GM23338 (cell line): ENCODE measurements around the gene TRABD2A. TPM values are rescaled to one million over a fixed set of nuclear protein-coding genes. Genes with fewer than 3 reads are reported as not detected.

ENCODE experiments used
- ATAC-seq: fragments of 200-7000 bp; cut with Tn5 transposase; 3 replicates; pipeline ENCODE4 v1.9.1; 2020
- DNase-seq: peaks from one replicate; pipeline ENCODE4 v3.0.0-alpha.2; 2015; ENCODE audit warnings: low spot score
- H2AFZ ChIP-seq: fragments of 200-600 bp; sonication (generic); 2 replicates; pipeline ENCODE4 v1.8.0; 2016; ENCODE audit warnings: antibody characterized with exemption, mild to moderate bottlenecking, moderate library complexity
- H3F3A ChIP-seq: fragments of 200-600 bp; sonication (generic); replicated peaks from 2 replicates; pipeline ENCODE4 v1.8.0; 2017; ENCODE audit warnings: antibody characterized with exemption, mixed run types, low read depth
- H3K27ac ChIP-seq: fragments of 200-600 bp; sonication (generic); 2 replicates; pipeline ENCODE4 v1.6.1; 2016; ENCODE audit warnings: low read depth
- H3K27me3 ChIP-seq: fragments of 200-600 bp; sonication (generic); 2 replicates; pipeline ENCODE4 v1.8.0; 2016; ENCODE audit warnings: mild to moderate bottlenecking, mixed run types, moderate library complexity; ENCODE audit not compliant: insufficient read depth
- H3K36me3 ChIP-seq: fragments of 200-600 bp; sonication (generic); 2 replicates; pipeline ENCODE4 v1.8.0; 2016; ENCODE audit warnings: mild to moderate bottlenecking; ENCODE audit not compliant: insufficient read depth
- H3K4me1 ChIP-seq: fragments of 200-600 bp; sonication (generic); 2 replicates; pipeline ENCODE4 v1.8.0; 2016; ENCODE audit warnings: mild to moderate bottlenecking, moderate library complexity; ENCODE audit not compliant: insufficient read depth
- H3K4me2 ChIP-seq: fragments of 200-600 bp; sonication (generic); 2 replicates; pipeline ENCODE4 v1.7.1; 2017; ENCODE audit warnings: mixed run types
- H3K4me3 ChIP-seq: fragments of 200-600 bp; sonication (generic); 2 replicates; pipeline ENCODE4 v1.6.1; 2016; ENCODE audit warnings: mixed run types
- H3K79me2 ChIP-seq: fragments of 200-600 bp; sonication (generic); replicated peaks from 2 replicates; pipeline ENCODE4 v1.8.0; 2017; ENCODE audit warnings: mild to moderate bottlenecking; ENCODE audit not compliant: insufficient read depth
- H3K9me2 ChIP-seq: fragments of 200-600 bp; sonication (generic); 2 replicates; pipeline ENCODE4 v1.8.0; 2017; ENCODE audit not compliant: insufficient read depth
- H4K20me1 ChIP-seq: fragments of 200-600 bp; sonication (generic); replicated peaks from 2 replicates; pipeline ENCODE4 v1.8.0; 2017; ENCODE audit warnings: mild to moderate bottlenecking; ENCODE audit not compliant: insufficient read depth
- H3K27ac Mint-ChIP-seq: 2 replicates; pipeline ENCODE4 v1.8.0; 2020; ENCODE audit warnings: inconsistent platforms, mild to moderate bottlenecking, moderate library complexity, mixed read lengths
- H3K27me3 Mint-ChIP-seq: 3 replicates; pipeline ENCODE4 v1.8.0; 2022; ENCODE audit warnings: low read depth, mild to moderate bottlenecking, moderate library complexity, mixed read lengths, inconsistent platforms; ENCODE audit not compliant: insufficient read depth, poor library complexity
- H3K36me3 Mint-ChIP-seq: 3 replicates; pipeline ENCODE4 v1.8.0; 2021; ENCODE audit warnings: low read depth, mild to moderate bottlenecking, inconsistent platforms, moderate library complexity, mixed read lengths
- H3K4me1 Mint-ChIP-seq: 3 replicates; pipeline ENCODE4 v1.8.0; 2020; ENCODE audit warnings: mild to moderate bottlenecking, inconsistent platforms, mixed read lengths
- H3K4me3 Mint-ChIP-seq: 3 replicates; pipeline ENCODE4 v1.8.0; 2021; ENCODE audit warnings: moderate library complexity, mild to moderate bottlenecking, inconsistent platforms, mixed read lengths
- H3K9me3 Mint-ChIP-seq: 3 replicates; pipeline ENCODE4 v1.8.0; 2020; ENCODE audit warnings: moderate library complexity, mild to moderate bottlenecking, inconsistent platforms, mixed read lengths
- CREB1 ChIP-seq: fragments of 250-450 bp; sonication (Bioruptor Pico); IDR thresholded peaks from 2 replicates; pipeline ENCODE4 v1.5.0; 2020; ENCODE audit warnings: low read depth, mild to moderate bottlenecking, moderate library complexity
- CTCF ChIP-seq, 2 experiments: fragments of 200-600 bp in 1 of 2; sonication (generic) in 1 of 2; conservative IDR thresholded peaks; 2 replicates each; pipeline versions ENCODE4 v1.5.1 to v1.6.1; 2016 to 2017; ENCODE audit warnings: antibody characterized with exemption in 2 of 2, low read depth in 2 of 2, mild to moderate bottlenecking in 2 of 2, moderate library complexity in 1 of 2
- EZH2 ChIP-seq: fragments of 200-600 bp; sonication (generic); IDR thresholded peaks from one replicate; pipeline ENCODE4 v1.8.0; 2017; ENCODE audit warnings: antibody characterized with exemption, mild to moderate bottlenecking, low read depth; ENCODE audit not compliant: unreplicated experiment
- JUNB ChIP-seq: IDR thresholded peaks from one replicate; pipeline ENCODE4 v1.6.1; 2016; ENCODE audit warnings: antibody characterized with exemption; ENCODE audit not compliant: unreplicated experiment
- NANOG ChIP-seq: IDR thresholded peaks from 2 replicates; pipeline ENCODE4 v1.6.1; 2016; ENCODE audit warnings: antibody characterized with exemption, borderline replicate concordance
- POLR2AphosphoS5 ChIP-seq: IDR thresholded peaks from 2 replicates; pipeline ENCODE4 v1.6.1; 2016; ENCODE audit warnings: antibody characterized with exemption, low read depth
- REST ChIP-seq: IDR thresholded peaks from one replicate; pipeline ENCODE4 v1.6.1; 2018; ENCODE audit warnings: antibody characterized with exemption; ENCODE audit not compliant: unreplicated experiment
- STAT1 ChIP-seq: IDR thresholded peaks from one replicate; pipeline ENCODE4 v1.6.1; 2016; ENCODE audit warnings: antibody characterized with exemption; ENCODE audit not compliant: unreplicated experiment
- ZNF114 ChIP-seq: fragments of 250-450 bp; sonication (Bioruptor Pico); IDR thresholded peaks from 2 replicates; pipeline ENCODE4 v1.5.0; 2020; ENCODE audit warnings: mild to moderate bottlenecking, moderate library complexity
- ZNF331 ChIP-seq: fragments of 250-450 bp; sonication (Bioruptor Pico); IDR thresholded peaks from 2 replicates; pipeline ENCODE4 v1.5.0; 2020; ENCODE audit warnings: low read depth, mild to moderate bottlenecking, moderate library complexity
- ZNF462 ChIP-seq: fragments of 250-450 bp; sonication (Bioruptor Pico); IDR thresholded peaks from 2 replicates; pipeline ENCODE4 v1.5.0; 2020; ENCODE audit warnings: mild to moderate bottlenecking, moderate library complexity
- polyA plus RNA-seq: library from polyadenylated mRNA; unstranded; fragments of >200 nt; fragmentation: Nextera tagmentation; extraction: Ambion mirVana; gene quantifications from 2 replicates; pipeline ENCODE4 v1.2.1, GENCODE V29; 2016
- total RNA-seq: library from RNA; depleted of rRNA; stranded (reverse); fragments of >200 nt; shearing (Covaris generic); gene quantifications from 2 replicates; pipeline ENCODE4 v1.2.3, GENCODE V29; 2014

The TRABD2A gene
- total and polyA plus RNA-seq, 2 experiments from 2014 or later: 5.5 to 12.1 TPM

- Mint-ChIP-seq H3K27ac (no peak overlapping the region), H3K9me3 (no peaks in the 10 kb centered on the region), H3K4me1 (peaks cover 12% of the 10 kb centered on the region), H3K36me3 (no peaks in the 10 kb centered on the region), H3K4me3 (no peak overlapping the region), H3K27me3 (no peaks in the 10 kb centered on the region)
- peaks cover 9% of the 10 kb centered on the region for H3K9me2 ChIP-seq
- TF ChIP-seq ZNF114 (CRISPR knock-in tag): no peak
- no peak for TF ChIP-seq JUNB
- TF ChIP-seq CTCF (conservative IDR thresholded peaks at IDR 0.05; ENCODE audit: low read depth in 2 of 2): no peak
- TF ChIP-seq STAT1: no peak
- no peak for TF ChIP-seq REST
- TF ChIP-seq ZNF331 (CRISPR knock-in tag): no peak
- no peak for TF ChIP-seq CREB1 (CRISPR knock-in tag)
- no peak for TF ChIP-seq NANOG
- TF ChIP-seq POLR2AphosphoS5: no peak
- TF ChIP-seq ZNF462 (CRISPR knock-in tag): no peak
- TF ChIP-seq EZH2: no peak
- no peaks in the 10 kb centered on the region for H3F3A ChIP-seq
- H3K79me2 ChIP-seq: no peaks in the 10 kb centered on the region
- H3K27ac ChIP-seq: no peak overlapping the region
- DNase-seq: no peak
- no peaks in the 10 kb centered on the region for H3K27me3 ChIP-seq
- H3K4me2 ChIP-seq: no peak overlapping the region
- H3K36me3 ChIP-seq: no peaks in the 10 kb centered on the region
- no peaks in the 10 kb centered on the region for H3K4me1 ChIP-seq
- ATAC-seq: no peak
- H4K20me1 ChIP-seq: no peaks in the 10 kb centered on the region
- H2AFZ ChIP-seq: no peak overlapping the region
- H3K4me3 ChIP-seq: no peak overlapping the region
Observed at GRCh38 chr2:84788027-84788426, 92.9 kb downstream of the TRABD2A start.
